Endothelial cell of hepatic sinusoid (primary cell): ENCODE data around the gene BICC1.

ENCODE experiments used
- in situ Hi-C: cut with HindIII; loops from 2 replicates; pipeline ENCODE4 v1.10.0; 2017; ENCODE audit warnings: low sequenced_read_pairs

BICC1 gene

GRCh38 chr10:58560068-58560467 is 47.4 kb downstream of the BICC1 start:
- in situ Hi-C loops, result no loop called here

DNA sequence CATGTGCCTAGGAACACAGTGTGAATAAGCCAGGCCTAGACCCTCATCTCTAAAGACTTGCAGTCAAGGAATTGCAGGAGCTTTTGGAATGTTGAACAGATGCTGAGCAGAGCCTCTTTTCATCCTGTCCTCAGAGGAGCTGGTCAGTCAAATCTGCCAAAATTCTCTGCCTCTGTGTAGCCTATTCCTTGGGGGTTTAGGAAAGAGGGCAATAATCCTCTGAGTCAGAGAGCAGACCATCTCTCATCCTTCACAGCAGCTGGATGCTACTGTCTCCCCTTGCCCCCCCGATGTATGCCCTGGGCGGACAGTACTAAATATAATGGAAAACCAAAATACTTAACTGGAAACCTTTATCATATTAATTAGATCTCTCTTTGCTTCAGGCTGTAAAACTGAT is 52.6 kb downstream of the BICC1 start:
- in situ Hi-C loops, result no loop called here

- in situ Hi-C loops, result no loop called here
Observed at GRCh38 chr10:58567652-58568051, 55.0 kb downstream of the BICC1 start.

GRCh38 chr10:58568428-58568935 is 55.8 kb downstream of the BICC1 start:
- in situ Hi-C loops, result no loop called here

- in situ Hi-C loops, result no loop called here
Observed at GRCh38 chr10:58570307-58570723, 57.6 kb downstream of the BICC1 start.

- in situ Hi-C loops, result no loop called here
Observed at GRCh38 chr10:58570979-58571378, 58.3 kb downstream of the BICC1 start.

DNA sequence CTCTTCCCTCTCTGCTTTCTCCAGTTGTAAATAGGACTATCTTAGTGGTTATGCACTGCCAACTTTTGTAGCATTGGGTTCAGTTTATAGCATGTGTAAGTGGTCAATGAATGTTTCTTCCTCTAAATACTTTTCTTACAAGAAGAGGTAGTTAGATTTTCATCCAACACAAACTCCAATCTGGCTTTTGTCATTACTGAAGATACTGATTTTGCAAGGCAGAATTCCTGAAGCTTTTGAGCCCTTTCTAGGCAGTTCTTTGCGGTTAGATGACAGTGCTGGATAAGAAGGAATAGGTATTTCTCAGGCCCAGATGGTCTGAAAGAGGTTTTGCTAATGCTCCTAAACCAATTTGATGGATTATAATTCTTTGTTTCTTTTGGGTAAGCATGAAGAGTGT is 60.5 kb downstream of the BICC1 start:
- in situ Hi-C loops, result no loop called here

- in situ Hi-C loops, result no loop called here
Observed at GRCh38 chr10:58574058-58574457, 61.4 kb downstream of the BICC1 start.

GRCh38 chr10:58575491-58575890 is 62.8 kb downstream of the BICC1 start:
- in situ Hi-C loops, result no loop called here

GRCh38 chr10:58576751-58577436 is 64.2 kb downstream of the BICC1 start:
- in situ Hi-C loops, result no loop called here

GRCh38 chr10:58577437-58577777 is 64.7 kb downstream of the BICC1 start:
- in situ Hi-C loops, result no loop called here

DNA sequence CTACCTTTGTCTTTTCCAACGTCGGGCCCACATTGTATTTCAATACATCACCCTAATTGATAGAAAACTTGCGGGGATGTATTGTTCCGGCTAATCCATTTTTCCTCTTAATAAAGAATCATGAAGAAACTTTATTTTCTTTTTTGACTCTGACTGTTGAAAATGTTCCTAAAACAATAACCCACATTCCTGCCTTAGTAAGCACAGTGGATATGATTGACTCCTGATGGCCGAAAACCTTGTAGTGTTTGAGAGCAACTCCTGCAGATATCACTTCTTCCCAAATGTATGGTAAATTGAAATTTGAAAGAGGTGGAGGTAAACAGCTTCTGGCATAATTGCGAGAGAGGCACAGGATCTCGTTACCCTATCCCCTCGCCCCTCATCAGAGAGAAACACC is 65.7 kb downstream of the BICC1 start:
- in situ Hi-C loops, result no loop called here

- in situ Hi-C loops, result no loop called here
Observed at GRCh38 chr10:58579011-58579655, 66.5 kb downstream of the BICC1 start.

GRCh38 chr10:58582045-58582444 is 69.4 kb downstream of the BICC1 start:
- in situ Hi-C loops, result no loop called here

DNA sequence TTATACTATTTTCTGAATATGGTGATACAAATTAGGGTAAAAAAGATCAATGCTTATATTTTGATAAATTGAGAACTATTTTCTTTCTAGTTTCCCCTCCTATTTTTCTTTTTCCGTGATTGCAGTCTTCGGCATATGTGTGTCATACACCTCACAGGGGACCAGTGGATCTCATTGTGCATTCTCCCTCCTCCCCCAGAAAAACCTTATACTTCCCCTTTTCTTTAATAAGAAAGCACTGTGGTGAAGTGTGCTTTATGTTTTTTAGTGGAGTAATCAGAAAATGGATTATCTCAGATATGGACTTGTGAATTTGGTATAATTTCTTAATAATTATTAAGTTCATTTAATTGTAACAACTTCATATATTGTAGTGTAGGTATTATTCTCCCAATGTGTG is 72.8 kb downstream of the BICC1 start:
- in situ Hi-C loops, result no loop called here

DNA sequence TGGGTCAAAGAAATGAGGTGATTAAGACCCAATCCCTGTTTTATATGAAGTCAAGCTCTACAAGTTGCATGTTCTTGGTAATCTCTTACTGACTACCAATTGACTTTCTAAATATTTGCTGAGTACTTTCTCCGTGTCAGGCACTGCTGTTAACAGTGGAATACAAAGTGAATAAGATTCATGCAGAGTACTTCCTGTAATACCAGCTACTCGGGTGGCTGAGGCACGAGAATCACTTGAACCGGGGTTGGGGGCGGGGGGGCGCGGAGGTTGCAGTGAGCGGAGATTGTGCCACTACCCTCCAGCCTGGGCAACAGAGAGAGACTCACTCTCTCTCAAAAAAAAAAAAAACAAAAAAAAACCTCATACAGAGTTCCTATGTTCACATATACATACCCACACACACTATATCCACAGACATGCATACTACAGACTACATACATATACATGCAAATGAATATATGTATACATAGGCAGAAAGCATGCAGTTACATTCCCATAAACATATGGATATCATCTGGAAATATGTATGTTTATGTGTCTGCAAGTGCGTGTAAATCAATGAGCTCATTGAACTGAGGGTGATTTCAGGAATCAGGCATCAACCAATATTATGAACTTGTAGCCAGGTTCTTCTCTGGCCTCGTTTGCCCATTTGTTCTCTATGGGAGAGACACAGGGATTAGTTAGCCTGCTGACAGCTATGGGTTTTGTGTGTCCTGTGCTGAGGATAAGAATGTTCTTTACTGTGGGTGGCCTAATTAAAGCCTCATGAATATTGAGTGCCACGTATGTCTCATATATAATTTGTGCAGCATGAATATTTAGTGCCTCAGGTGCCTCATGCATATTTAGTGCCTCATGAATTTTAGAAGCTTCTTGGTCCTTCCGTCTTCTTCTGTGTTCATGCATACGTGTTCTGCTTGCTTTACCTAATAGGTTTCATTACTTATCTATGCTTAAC is 73.9 kb downstream of the BICC1 start:
- in situ Hi-C loops, result no loop called here

DNA sequence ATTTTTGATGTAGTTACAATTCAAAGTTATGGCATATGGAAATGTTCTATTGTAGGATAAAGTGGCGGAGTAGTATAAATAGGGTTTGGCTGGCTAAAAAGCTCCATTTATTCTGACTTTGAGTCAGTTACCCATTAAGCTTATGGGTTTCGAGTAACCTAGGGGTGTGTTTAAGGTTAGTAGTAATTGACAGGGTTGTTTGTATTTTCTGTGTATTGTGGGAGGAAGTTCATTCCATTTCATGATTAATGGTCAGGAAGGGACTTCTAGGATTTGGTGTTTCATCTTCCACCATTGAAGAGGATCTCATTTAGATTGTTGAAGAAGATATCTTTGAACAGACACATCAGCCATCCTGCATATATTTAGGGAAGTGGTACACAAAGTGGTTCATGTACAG is 75.0 kb downstream of the BICC1 start:
- in situ Hi-C loops, result no loop called here

DNA sequence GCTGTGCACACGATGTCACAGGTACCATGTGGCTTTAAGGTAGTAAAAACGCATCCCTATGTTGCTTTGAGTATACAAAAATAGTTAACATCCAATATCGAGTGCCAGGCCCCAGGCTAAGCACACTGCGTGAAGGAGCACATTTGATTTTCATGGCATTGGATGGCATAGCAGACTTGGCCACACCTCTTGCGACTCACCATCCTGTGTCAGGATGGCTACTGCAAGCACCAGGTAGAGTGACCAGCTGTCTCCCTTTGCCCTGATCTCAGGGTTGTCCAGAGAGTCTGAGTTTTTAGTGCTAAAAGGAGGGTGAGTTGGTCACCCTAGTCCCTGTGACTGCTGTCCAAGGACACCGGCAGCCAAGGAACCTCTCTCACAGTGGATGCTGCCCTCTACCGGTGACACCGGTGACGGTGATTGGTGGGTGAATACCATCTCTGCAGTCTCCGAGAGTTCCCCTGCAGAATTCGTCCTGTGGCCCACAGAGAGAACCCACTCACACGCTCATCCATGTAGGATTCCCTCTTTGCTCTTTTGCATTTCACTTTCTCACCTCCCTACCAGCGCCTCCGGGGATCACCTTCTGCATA is 76.1 kb downstream of the BICC1 start:
- in situ Hi-C loops, result no loop called here

DNA sequence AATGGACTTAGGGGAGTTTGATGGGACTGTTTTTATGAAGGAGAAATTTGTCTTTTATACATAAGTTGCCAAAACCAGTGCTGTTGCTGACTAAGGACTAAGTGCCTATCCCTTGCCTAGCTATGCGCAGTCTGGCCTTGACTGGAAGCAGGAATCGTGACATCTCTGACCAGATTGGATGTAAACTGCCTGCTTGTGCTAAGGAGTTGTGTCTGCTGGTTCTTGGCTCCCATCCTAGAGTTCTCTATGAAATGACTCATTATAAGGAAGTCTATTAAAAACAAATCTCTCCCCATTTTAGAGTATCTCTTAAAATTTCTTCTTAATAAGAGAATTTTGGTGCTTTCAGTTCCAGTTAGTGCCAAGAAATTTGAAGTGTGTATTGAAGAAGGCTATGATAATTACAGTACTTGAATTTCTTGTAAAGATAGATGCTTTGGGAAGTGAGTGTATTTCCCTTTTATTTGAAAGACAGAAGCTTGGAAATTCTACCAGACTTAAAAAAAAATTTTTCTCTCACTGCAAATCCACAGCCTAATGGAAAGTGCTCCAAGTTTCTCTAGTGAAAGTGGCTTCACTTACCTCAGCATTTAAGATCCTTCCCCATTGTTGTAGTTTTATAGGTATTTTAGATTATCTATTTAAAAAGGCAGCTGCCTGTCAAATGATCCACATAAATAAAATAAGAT is 77.6 kb downstream of the BICC1 start:
- in situ Hi-C loops, result loop anchor here (5.0 kb wide), 1 partner anchor 87 kb away; no protein-coding TSS in a partner anchor

DNA sequence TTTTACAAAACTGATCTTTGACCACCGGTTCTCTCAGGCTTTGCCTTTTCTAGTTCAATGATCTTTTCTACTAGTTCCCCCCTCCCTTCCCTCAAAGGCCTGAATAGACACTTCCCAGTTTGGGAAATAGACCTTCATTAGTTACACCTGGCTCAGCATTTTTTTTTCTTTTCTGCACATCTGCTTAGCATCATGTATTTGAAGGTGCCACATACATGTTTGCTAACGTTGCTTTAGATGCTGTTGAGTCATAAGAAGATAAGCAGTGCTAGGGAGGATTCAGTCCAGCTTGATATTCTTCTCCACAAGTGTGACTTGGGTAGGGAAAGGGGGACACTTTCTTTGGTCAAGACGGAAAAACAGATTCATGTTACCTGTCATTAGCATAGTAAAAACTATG is 78.3 kb downstream of the BICC1 start:
- in situ Hi-C loops, result loop anchor here (5.0 kb wide), 1 partner anchor 86 kb away; no protein-coding TSS in a partner anchor
